Measurements from ENCODE around the gene SPDYE1.
"Not testable (repeated sequence)": the region's sequence is repeated elsewhere in the genome, so short reads cannot be mapped to it uniquely, and the experiment has no call there.

DNA sequence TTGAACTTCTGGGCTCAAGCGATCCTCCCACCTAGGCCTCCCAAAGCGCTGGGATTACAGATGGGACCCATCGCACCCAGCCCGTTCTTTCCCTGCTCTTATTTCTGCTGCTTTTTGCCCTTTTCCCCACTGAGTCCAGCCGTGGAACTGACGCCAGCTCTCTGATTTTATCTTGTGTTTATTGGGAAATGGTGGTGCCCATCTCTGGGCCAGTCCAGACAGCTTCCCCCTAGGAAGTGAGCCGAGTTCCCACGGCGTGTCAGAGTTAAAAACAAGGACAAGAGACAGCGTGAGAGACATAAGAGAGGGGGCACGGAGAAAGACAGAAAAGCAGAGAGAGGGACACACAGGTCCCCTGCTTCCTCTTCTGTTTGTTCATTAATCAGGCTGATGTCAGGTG lies 19.6 kb upstream of the SPDYE1 start:
- TF ChIP-seq POLR2A (IDR thresholded peaks at IDR 0.05): not testable (repeated sequence)
- TF ChIP-seq, protein P1, sequence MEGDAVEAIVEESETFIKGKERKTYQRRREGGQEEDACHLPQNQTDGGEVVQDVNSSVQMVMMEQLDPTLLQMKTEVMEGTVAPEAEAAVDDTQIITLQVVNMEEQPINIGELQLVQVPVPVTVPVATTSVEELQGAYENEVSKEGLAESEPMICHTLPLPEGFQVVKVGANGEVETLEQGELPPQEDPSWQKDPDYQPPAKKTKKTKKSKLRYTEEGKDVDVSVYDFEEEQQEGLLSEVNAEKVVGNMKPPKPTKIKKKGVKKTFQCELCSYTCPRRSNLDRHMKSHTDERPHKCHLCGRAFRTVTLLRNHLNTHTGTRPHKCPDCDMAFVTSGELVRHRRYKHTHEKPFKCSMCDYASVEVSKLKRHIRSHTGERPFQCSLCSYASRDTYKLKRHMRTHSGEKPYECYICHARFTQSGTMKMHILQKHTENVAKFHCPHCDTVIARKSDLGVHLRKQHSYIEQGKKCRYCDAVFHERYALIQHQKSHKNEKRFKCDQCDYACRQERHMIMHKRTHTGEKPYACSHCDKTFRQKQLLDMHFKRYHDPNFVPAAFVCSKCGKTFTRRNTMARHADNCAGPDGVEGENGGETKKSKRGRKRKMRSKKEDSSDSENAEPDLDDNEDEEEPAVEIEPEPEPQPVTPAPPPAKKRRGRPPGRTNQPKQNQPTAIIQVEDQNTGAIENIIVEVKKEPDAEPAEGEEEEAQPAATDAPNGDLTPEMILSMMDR (IDR thresholded peaks at IDR 0.05): not testable (repeated sequence)

All from uterus (tissue), 2 donors.